IMR-90 (cell line): ENCODE measurements around the gene RFTN1. TPM values are rescaled to one million over a fixed set of nuclear protein-coding genes. Genes with fewer than 3 reads are reported as not detected.

Source experiments
- ATAC-seq: fragments of 200-7000 bp; cut with Tn5 transposase; 2 replicates; pipeline ENCODE4 v1.9.1; 2020; ENCODE audit warnings: low read depth, mild to moderate bottlenecking, moderate library complexity
- BruUV-seq: library from RNA; stranded (reverse); fragments of 400-500 nt; replicated peaks from 2 replicates; lab custom pipeline; 2021; lab: Mats Ljungman, UMichigan
- CTCF ChIA-PET: fragments of 300-600 bp; formaldehyde crosslinking; extraction: SDS; loops from one replicate; lab custom pipeline; 2021; ENCODE audit warnings: antibody characterized with exemption; lab: Yijun Ruan, JAX
- POLR2A ChIA-PET: fragments of 300-600 bp; sonication (Branson Sonifier 250); formaldehyde crosslinking; loops from one replicate; lab custom pipeline; 2022; ENCODE audit warnings: antibody characterized with exemption; ENCODE audit not compliant: unreplicated experiment; lab: Charles Lee
- DNase-seq: peaks from one replicate; pipeline ENCODE4 v3.0.0; 2013
- H2AFZ ChIP-seq: replicated peaks from 2 replicates; pipeline ENCODE3; 2013; ENCODE audit warnings: low read length, mild to moderate bottlenecking; ENCODE audit not compliant: poor library complexity
- H2AK5ac ChIP-seq: 2 replicates; pipeline ENCODE4 v1.6.1; 2013; ENCODE audit warnings: low read depth, low read length, inconsistent platforms
- H2AK9ac ChIP-seq: replicated peaks from 2 replicates; pipeline ENCODE3; 2013; ENCODE audit warnings: mild to moderate bottlenecking, low read depth, low read length, moderate library complexity; ENCODE audit not compliant: poor library complexity
- H2BK120ac ChIP-seq: 2 replicates; pipeline ENCODE4 v1.6.1; 2013; ENCODE audit warnings: low read depth, low read length, inconsistent platforms
- H2BK15ac ChIP-seq: 3 replicates; pipeline ENCODE4 v1.6.1; 2013; ENCODE audit warnings: low read depth, low read length, inconsistent platforms
- H2BK20ac ChIP-seq: 2 replicates; pipeline ENCODE4 v1.6.1; 2013; ENCODE audit warnings: low read depth, mild to moderate bottlenecking, inconsistent platforms, low read length, moderate library complexity
- H2BK5ac ChIP-seq: 2 replicates; pipeline ENCODE4 v1.6.1; 2013; ENCODE audit warnings: mild to moderate bottlenecking, low read depth, low read length, inconsistent platforms; ENCODE audit not compliant: poor library complexity, severe bottlenecking
- H3K14ac ChIP-seq: replicated peaks from 2 replicates; pipeline ENCODE4 v1.6.1; 2013; ENCODE audit warnings: low read depth, low read length, inconsistent platforms
- H3K18ac ChIP-seq: 2 replicates; pipeline ENCODE4 v1.6.1; 2013; ENCODE audit warnings: low read depth, low read length, control low read depth
- H3K23ac ChIP-seq: 2 replicates; pipeline ENCODE4 v1.6.1; 2013; ENCODE audit warnings: low read depth, low read length, inconsistent platforms
- H3K27ac ChIP-seq: 2 replicates; pipeline ENCODE4 v1.5.1; 2013; ENCODE audit warnings: mild to moderate bottlenecking, control low read depth, low read length; ENCODE audit not compliant: insufficient read depth
- H3K27me3 ChIP-seq: 2 replicates; pipeline ENCODE4 v1.6.1; 2013; ENCODE audit warnings: low read length; ENCODE audit not compliant: control insufficient read depth, insufficient read depth
- H3K36me3 ChIP-seq: 2 replicates; pipeline ENCODE4 v1.6.1; 2013; ENCODE audit warnings: low read length, mixed read lengths; ENCODE audit not compliant: control insufficient read depth, insufficient read depth
- H3K4ac ChIP-seq: 2 replicates; pipeline ENCODE4 v1.6.1; 2013; ENCODE audit warnings: low read depth, low read length, inconsistent platforms
- H3K4me1 ChIP-seq: 2 replicates; pipeline ENCODE4 v1.6.1; 2013; ENCODE audit warnings: low read length, mixed read lengths; ENCODE audit not compliant: control insufficient read depth, insufficient read depth
- H3K4me2 ChIP-seq: 2 replicates; pipeline ENCODE4 v1.6.1; 2013; ENCODE audit warnings: low read depth, mild to moderate bottlenecking, control low read depth, low read length, moderate library complexity
- H3K4me3 ChIP-seq: 2 replicates; pipeline ENCODE4 v1.5.1; 2013; ENCODE audit warnings: low read depth, mild to moderate bottlenecking, control low read depth, low read length, moderate library complexity; ENCODE audit not compliant: insufficient read depth
- H3K56ac ChIP-seq: 2 replicates; pipeline ENCODE4 v1.6.1; 2013; ENCODE audit warnings: low read length, inconsistent platforms; ENCODE audit not compliant: insufficient read depth; ENCODE audit errors: extremely low read depth
- H3K79me1 ChIP-seq, 2 experiments: 2 replicates each; pipeline ENCODE4 v1.6.1; 2013; ENCODE audit warnings: low read length in 2 of 2, inconsistent platforms in 1 of 2, low read depth in 1 of 2
- H3K9ac ChIP-seq: 2 replicates; pipeline ENCODE4 v1.6.1; 2013; ENCODE audit warnings: low read depth, low read length, control low read depth
- H3K9me1 ChIP-seq: 2 replicates; pipeline ENCODE4 v1.6.1; 2013; ENCODE audit warnings: low read length, inconsistent platforms; ENCODE audit not compliant: insufficient read depth
- H3K9me3 ChIP-seq: 2 replicates; pipeline ENCODE4 v1.6.1; 2013; ENCODE audit warnings: low read length; ENCODE audit not compliant: control insufficient read depth, insufficient read depth
- H4K20me1 ChIP-seq: 2 replicates; pipeline ENCODE4 v1.6.1; 2013; ENCODE audit warnings: low read length, inconsistent platforms; ENCODE audit not compliant: insufficient read depth
- H4K5ac ChIP-seq: 2 replicates; pipeline ENCODE4 v1.6.1; 2013; ENCODE audit warnings: mild to moderate bottlenecking, low read depth, low read length, control low read depth
- H4K8ac ChIP-seq, 2 experiments: 2 replicates each; pipeline ENCODE4 v1.6.1; 2013; ENCODE audit warnings: low read depth in 2 of 2, low read length in 2 of 2, control low read depth in 1 of 2, inconsistent platforms in 1 of 2
- H4K91ac ChIP-seq: 2 replicates; pipeline ENCODE4 v1.6.1; 2013; ENCODE audit warnings: low read depth, low read length, inconsistent platforms; ENCODE audit not compliant: insufficient read depth
- CEBPB ChIP-seq: IDR thresholded peaks from 2 replicates; pipeline ENCODE4 v1.6.1; 2012; ENCODE audit warnings: low read depth, low read length, improper control_type of control experiment
- CTCF ChIP-seq: conservative IDR thresholded peaks from 2 replicates; pipeline ENCODE4 v1.5.1; 2012; ENCODE audit warnings: mild to moderate bottlenecking, low read depth, low read length, improper control_type of control experiment
- MXI1 ChIP-seq: IDR thresholded peaks from 2 replicates; pipeline ENCODE4 v1.6.1; 2012; ENCODE audit warnings: low read depth, mild to moderate bottlenecking, low read length, moderate library complexity, borderline replicate concordance
- SMC3 ChIP-seq: fragments of 150-350 bp; IDR thresholded peaks from 2 replicates; pipeline ENCODE4 v1.6.1; 2016; ENCODE audit warnings: low read depth, mild to moderate bottlenecking, antibody characterized with exemption, low read length, moderate library complexity
- WGBS, 2 experiments: methylation state at CpG; one replicate each; pipeline versions ENCODE4 v1.1.5 to v1.1.7; 2013; ENCODE audit warnings: missing lambda C conversion rate in 2 of 2; ENCODE audit not compliant: insufficient read length in 1 of 2; ENCODE audit errors: extremely low coverage in 2 of 2; 5-methylcytosine and 5-hydroxymethylcytosine counted together
- dilution Hi-C: fragments of 300-500 bp; cut with HindIII; formaldehyde crosslinking; loops from one replicate; pipeline ENCODE4 v1.14.3; 2018; ENCODE audit warnings: low sequenced_read_pairs; ENCODE audit not compliant: unreplicated experiment
- in situ Hi-C: fragments of 300-500 bp; cut with MboI; formaldehyde crosslinking; loops from 3 replicates; pipeline ENCODE4 v1.14.3; 2019; ENCODE audit warnings: low sequenced_read_pairs, inconsistent platforms, mixed read lengths
- intact Hi-C: fragments of 100-400 bp; cut with micrococcal nuclease; formaldehyde crosslinking; loops from 2 replicates; pipeline ENCODE4 v1.10.0; 2022
- polyA plus RNA-seq, 3 experiments: library from polyadenylated mRNA; depleted of rRNA; stranded (reverse); fragments of >200 nt; gene quantifications; 2 replicates each; pipeline ENCODE4 v1.2.3, GENCODE V29; 2012; ENCODE audit warnings: low replicate concordance in 1 of 3
- total RNA-seq: library from RNA; depleted of rRNA; stranded (reverse); fragments of >200 nt; gene quantifications from 2 replicates; pipeline ENCODE4 v1.2.3, GENCODE V29; 2012

RFTN1 gene
- total and polyA plus RNA-seq, 2 of the 4 experiments (the other 2 are of a cell fraction): 45.0 to 52.0 TPM

DNA sequence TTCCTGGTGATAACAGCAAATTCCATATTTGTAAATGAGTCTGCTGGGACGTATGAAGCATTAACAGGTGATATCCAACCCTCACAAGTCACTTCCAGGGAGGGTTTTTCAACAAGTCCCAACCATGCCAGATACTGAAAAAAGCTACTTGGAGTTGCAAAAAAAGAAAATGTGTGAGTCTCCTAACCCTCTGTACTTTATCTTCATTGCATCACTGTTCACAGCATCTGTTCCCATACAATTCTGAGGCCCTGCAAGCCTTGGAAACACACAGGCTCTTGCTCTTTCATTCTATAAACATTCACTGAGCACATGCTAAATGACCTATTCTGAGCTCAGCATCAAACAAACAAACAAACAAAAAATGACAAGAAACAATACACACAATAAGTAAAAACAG lies 120.8 kb downstream of the RFTN1 start:
- H2AK9ac ChIP-seq: no peak overlapping the region
- peaks cover 30 to 53% of the 10 kb centered on the region in 2 experiments for H3K79me1 ChIP-seq
- dilution Hi-C loops (no loop called here), in situ Hi-C loops (no loop called here), intact Hi-C loops (loop anchor here (5.0 kb wide), 1 partner anchor 75 kb away; no protein-coding TSS in a partner anchor)
- no peaks in the 10 kb centered on the region for H3K9me3 ChIP-seq
- no peak overlapping the region for H2AFZ ChIP-seq
- H3K9me1 ChIP-seq: peaks cover 13% of the 10 kb centered on the region
- no peak overlapping the region for H2BK5ac ChIP-seq
- DNase-seq (peak; percentile 80), ATAC-seq (peak; percentile 50)
- H3K4ac ChIP-seq: no peak overlapping the region
- CTCF ChIA-PET: no interaction called here
- no peak overlapping the region for H3K4me2 ChIP-seq
- H3K27me3 ChIP-seq: no peaks in the 10 kb centered on the region
- H4K8ac ChIP-seq: 0 out of 4 replicates have a peak overlapping the region, but pooled peaks of 1 of the 2 experiments have one; percentile 34
- BruUV-seq: no TSS peak
- POLR2A ChIA-PET: no interaction called here
- H3K56ac ChIP-seq: no peak overlapping the region
- H2BK15ac ChIP-seq: no peak overlapping the region
- no peak overlapping the region for H3K9ac ChIP-seq
- no CpG with 5 or more reads among the region's 1 CpG for WGBS, 2 experiments
- no peak overlapping the region for H3K23ac ChIP-seq
- H3K4me3 ChIP-seq: no peak overlapping the region
- no peak overlapping the region for H3K14ac ChIP-seq
- 0 out of 2 replicates have a peak, but pooled peaks cover 1% of the 10 kb centered on the region for H3K36me3 ChIP-seq
- H4K20me1 ChIP-seq: peaks cover 3% of the 10 kb centered on the region; the same call in 1 of the 2 replicates
- H3K18ac ChIP-seq: peak overlapping the region; percentile 64
- TF ChIP-seq CTCF: no peak
- TF ChIP-seq CEBPB: peak; percentile 61; the same call in 1 of the 2 replicates
- TF ChIP-seq MXI1: no peak
- TF ChIP-seq SMC3: no peak
- H2AK5ac ChIP-seq: no peak overlapping the region
- H2BK20ac ChIP-seq: no peak overlapping the region
- no peak overlapping the region for H3K27ac ChIP-seq
- no peak overlapping the region for H4K91ac ChIP-seq
- 0 out of 2 replicates have a peak overlapping the region, but pooled peaks have one; percentile 5 for H4K5ac ChIP-seq
- no peak overlapping the region for H2BK120ac ChIP-seq
- peaks cover 21% of the 10 kb centered on the region for H3K4me1 ChIP-seq
